ENCODE data around the gene MYO1D. TPM values are rescaled to one million over a fixed set of nuclear protein-coding genes. Genes with fewer than 3 reads are reported as not detected.

The MYO1D gene
- polyA plus RNA-seq, 4 donors, result 62.9 to 80.1 (median 73.6) TPM

GRCh38 chr17:32575852-32576251 lies 301.1 kb downstream of the MYO1D start:
- no peak overlapping the region for H3K27ac ChIP-seq (ENCODE audit: low read depth in 1 of 3, low read length in 2 of 3)
- H3K27me3 ChIP-seq (ENCODE audit: control insufficient read depth in 3 of 3, insufficient read depth in 3 of 3, low read length in 3 of 3), result no peaks in the 10 kb centered on the region
- DNase-seq (peak in 1 of 2 donors; percentile 20), FAIRE-seq (no peak)
- no peaks in the 10 kb centered on the region for H3K36me3 ChIP-seq (ENCODE audit: control insufficient read depth in 3 of 3, insufficient read depth in 2 of 3, low read depth in 1 of 3, low read length in 3 of 3)
- no peaks in the 10 kb centered on the region for H3K4me1 ChIP-seq (ENCODE audit: control insufficient read depth in 3 of 3, insufficient read depth in 2 of 3, low read depth in 1 of 3, low read length in 2 of 3)
- peaks cover 0 to 4% of the 10 kb centered on the region in 2 donors for H3K9me3 ChIP-seq (ENCODE audit: control insufficient read depth in 2 of 2, insufficient read depth in 1 of 2, low read depth in 1 of 2, low read length in 1 of 2)
- no peak overlapping the region for H3K4me3 ChIP-seq (ENCODE audit: low read depth in 1 of 3, low read length in 3 of 3)

GRCh38 chr17:32570081-32570396 lies 306.9 kb downstream of the MYO1D start:
- no peak overlapping the region for H3K27ac ChIP-seq (ENCODE audit: low read depth in 1 of 3, low read length in 2 of 3)

GRCh38 chr17:32569171-32570080 lies 307.5 kb downstream of the MYO1D start:
- H3K4me1 ChIP-seq (ENCODE audit: control insufficient read depth in 3 of 3, insufficient read depth in 2 of 3, low read depth in 1 of 3, low read length in 2 of 3), result no peaks in the 10 kb centered on the region
- H3K9me3 ChIP-seq (ENCODE audit: control insufficient read depth in 2 of 2, insufficient read depth in 1 of 2, low read depth in 1 of 2, low read length in 1 of 2), result no peaks in the 10 kb centered on the region
- H3K36me3 ChIP-seq (ENCODE audit: control insufficient read depth in 3 of 3, insufficient read depth in 2 of 3, low read depth in 1 of 3, low read length in 3 of 3), result peaks cover 0 to 10% (median 0%) of the 10 kb centered on the region in 3 donors
- H3K4me3 ChIP-seq (ENCODE audit: low read depth in 1 of 3, low read length in 3 of 3), result no peak overlapping the region
- H3K27ac ChIP-seq (ENCODE audit: low read depth in 1 of 3, low read length in 2 of 3), result no peak overlapping the region
- 79 to 85% (median 80%) methylated on average over 7 of the region's 7 CpGs for WGBS, 3 donors
- no peak for FAIRE-seq
- DNase-seq, result no peak
- no peaks in the 10 kb centered on the region for H3K27me3 ChIP-seq (ENCODE audit: control insufficient read depth in 3 of 3, insufficient read depth in 3 of 3, low read length in 3 of 3)

More at GRCh38 chr17:32570081-32570396, 306.9 kb downstream of the MYO1D start:
- Histone ChIP-seq H3K4me3 (ENCODE audit: low read depth in 1 of 3, low read length in 3 of 3) (no peak overlapping the region), H3K36me3 (ENCODE audit: control insufficient read depth in 3 of 3, insufficient read depth in 2 of 3, low read depth in 1 of 3, low read length in 3 of 3) (peaks cover 0 to 10% (median 0%) of the 10 kb centered on the region in 3 donors), H3K4me1 (ENCODE audit: control insufficient read depth in 3 of 3, insufficient read depth in 2 of 3, low read depth in 1 of 3, low read length in 2 of 3) (no peaks in the 10 kb centered on the region), H3K27me3 (ENCODE audit: control insufficient read depth in 3 of 3, insufficient read depth in 3 of 3, low read length in 3 of 3) (no peaks in the 10 kb centered on the region), H3K9me3 (ENCODE audit: control insufficient read depth in 2 of 2, insufficient read depth in 1 of 2, low read depth in 1 of 2, low read length in 1 of 2) (no peaks in the 10 kb centered on the region)
- WGBS, 3 donors, result 80 to 93% (median 85%) methylated on average over 2 of the region's 2 CpGs
- FAIRE-seq, result no peak
- no peak for DNase-seq

GRCh38 chr17:32568705-32569104 lies 308.2 kb downstream of the MYO1D start:
- H3K27ac ChIP-seq (ENCODE audit: low read depth in 1 of 3, low read length in 2 of 3), result no peak overlapping the region
- no peaks in the 10 kb centered on the region for H3K4me1 ChIP-seq (ENCODE audit: control insufficient read depth in 3 of 3, insufficient read depth in 2 of 3, low read depth in 1 of 3, low read length in 2 of 3)
- FAIRE-seq (no peak), DNase-seq (no peak)
- H3K27me3 ChIP-seq (ENCODE audit: control insufficient read depth in 3 of 3, insufficient read depth in 3 of 3, low read length in 3 of 3), result no peaks in the 10 kb centered on the region
- WGBS, 3 donors, result 77 to 85% (median 79%) methylated on average over 4 of the region's 4 CpGs
- H3K9me3 ChIP-seq (ENCODE audit: control insufficient read depth in 2 of 2, insufficient read depth in 1 of 2, low read depth in 1 of 2, low read length in 1 of 2), result no peaks in the 10 kb centered on the region
- H3K4me3 ChIP-seq (ENCODE audit: low read depth in 1 of 3, low read length in 3 of 3), result no peak overlapping the region
- peaks cover 0 to 10% (median 0%) of the 10 kb centered on the region in 3 donors for H3K36me3 ChIP-seq (ENCODE audit: control insufficient read depth in 3 of 3, insufficient read depth in 2 of 3, low read depth in 1 of 3, low read length in 3 of 3)

GRCh38 chr17:32567511-32567910 lies 309.4 kb downstream of the MYO1D start:
- Histone ChIP-seq H3K4me1 (ENCODE audit: control insufficient read depth in 3 of 3, insufficient read depth in 2 of 3, low read depth in 1 of 3, low read length in 2 of 3) (no peaks in the 10 kb centered on the region), H3K9me3 (ENCODE audit: control insufficient read depth in 2 of 2, insufficient read depth in 1 of 2, low read depth in 1 of 2, low read length in 1 of 2) (no peaks in the 10 kb centered on the region), H3K27me3 (ENCODE audit: control insufficient read depth in 3 of 3, insufficient read depth in 3 of 3, low read length in 3 of 3) (no peaks in the 10 kb centered on the region), H3K4me3 (ENCODE audit: low read depth in 1 of 3, low read length in 3 of 3) (no peak overlapping the region), H3K36me3 (ENCODE audit: control insufficient read depth in 3 of 3, insufficient read depth in 2 of 3, low read depth in 1 of 3, low read length in 3 of 3) (peaks cover 0 to 10% (median 0%) of the 10 kb centered on the region in 3 donors), H3K27ac (ENCODE audit: low read depth in 1 of 3, low read length in 2 of 3) (no peak overlapping the region)
- no peak for FAIRE-seq
- DNase-seq, result no peak
- WGBS, 3 donors, result 88 to 94% (median 94%) methylated on average over 4 of the region's 4 CpGs

GRCh38 chr17:32567086-32567485 lies 309.8 kb downstream of the MYO1D start:
- Histone ChIP-seq H3K9me3 (ENCODE audit: control insufficient read depth in 2 of 2, insufficient read depth in 1 of 2, low read depth in 1 of 2, low read length in 1 of 2) (no peaks in the 10 kb centered on the region), H3K27ac (ENCODE audit: low read depth in 1 of 3, low read length in 2 of 3) (no peak overlapping the region), H3K36me3 (ENCODE audit: control insufficient read depth in 3 of 3, insufficient read depth in 2 of 3, low read depth in 1 of 3, low read length in 3 of 3) (peaks cover 0 to 10% (median 0%) of the 10 kb centered on the region in 3 donors), H3K4me3 (ENCODE audit: low read depth in 1 of 3, low read length in 3 of 3) (no peak overlapping the region), H3K27me3 (ENCODE audit: control insufficient read depth in 3 of 3, insufficient read depth in 3 of 3, low read length in 3 of 3) (no peaks in the 10 kb centered on the region), H3K4me1 (ENCODE audit: control insufficient read depth in 3 of 3, insufficient read depth in 2 of 3, low read depth in 1 of 3, low read length in 2 of 3) (no peaks in the 10 kb centered on the region)
- FAIRE-seq (no peak), DNase-seq (no peak)
- 80 to 89% (median 87%) methylated on average over 4 of the region's 4 CpGs for WGBS, 3 donors

- Histone ChIP-seq H3K36me3 (ENCODE audit: control insufficient read depth in 3 of 3, insufficient read depth in 2 of 3, low read depth in 1 of 3, low read length in 3 of 3) (peaks cover 0 to 10% (median 0%) of the 10 kb centered on the region in 3 donors), H3K9me3 (ENCODE audit: control insufficient read depth in 2 of 2, insufficient read depth in 1 of 2, low read depth in 1 of 2, low read length in 1 of 2) (no peaks in the 10 kb centered on the region), H3K4me3 (ENCODE audit: low read depth in 1 of 3, low read length in 3 of 3) (no peak overlapping the region), H3K27ac (ENCODE audit: low read depth in 1 of 3, low read length in 2 of 3) (no peak overlapping the region), H3K27me3 (ENCODE audit: control insufficient read depth in 3 of 3, insufficient read depth in 3 of 3, low read length in 3 of 3) (no peaks in the 10 kb centered on the region), H3K4me1 (ENCODE audit: control insufficient read depth in 3 of 3, insufficient read depth in 2 of 3, low read depth in 1 of 3, low read length in 2 of 3) (no peaks in the 10 kb centered on the region)
- FAIRE-seq (no peak), DNase-seq (no peak)
- 84 to 89% (median 87%) methylated on average over 5 of the region's 5 CpGs for WGBS, 3 donors
Measured at GRCh38 chr17:32566303-32566702, 310.6 kb downstream of the MYO1D start.

- no peaks in the 10 kb centered on the region for H3K4me1 ChIP-seq (ENCODE audit: control insufficient read depth in 3 of 3, insufficient read depth in 2 of 3, low read depth in 1 of 3, low read length in 2 of 3)
- no peak overlapping the region for H3K27ac ChIP-seq (ENCODE audit: low read depth in 1 of 3, low read length in 2 of 3)
- H3K36me3 ChIP-seq (ENCODE audit: control insufficient read depth in 3 of 3, insufficient read depth in 2 of 3, low read depth in 1 of 3, low read length in 3 of 3), result peaks cover 0 to 10% (median 0%) of the 10 kb centered on the region in 3 donors
- no peaks in the 10 kb centered on the region for H3K27me3 ChIP-seq (ENCODE audit: control insufficient read depth in 3 of 3, insufficient read depth in 3 of 3, low read length in 3 of 3)
- WGBS, 3 donors, result 40 to 83% (median 61%) methylated on average over 3 of the region's 3 CpGs
- peak in 1 of 2 donors; percentile 71 for DNase-seq
- no peaks in the 10 kb centered on the region for H3K9me3 ChIP-seq (ENCODE audit: control insufficient read depth in 2 of 2, insufficient read depth in 1 of 2, low read depth in 1 of 2, low read length in 1 of 2)
- FAIRE-seq, result no peak
- H3K4me3 ChIP-seq (ENCODE audit: low read depth in 1 of 3, low read length in 3 of 3), result no peak overlapping the region
Measured at GRCh38 chr17:32565401-32565800, 311.5 kb downstream of the MYO1D start.

All from small intestine (tissue), 7 donors.